ENCODE measurements around the gene PLA2G2D. TPM values are rescaled to one million over a fixed set of nuclear protein-coding genes. Genes with fewer than 3 reads are reported as not detected.

PLA2G2D gene
- total and polyA plus RNA-seq, 9 of the 15 experiments (the other 6 are each of a cell fraction or from before 2014, with no cell fraction given): not detected

DNA sequence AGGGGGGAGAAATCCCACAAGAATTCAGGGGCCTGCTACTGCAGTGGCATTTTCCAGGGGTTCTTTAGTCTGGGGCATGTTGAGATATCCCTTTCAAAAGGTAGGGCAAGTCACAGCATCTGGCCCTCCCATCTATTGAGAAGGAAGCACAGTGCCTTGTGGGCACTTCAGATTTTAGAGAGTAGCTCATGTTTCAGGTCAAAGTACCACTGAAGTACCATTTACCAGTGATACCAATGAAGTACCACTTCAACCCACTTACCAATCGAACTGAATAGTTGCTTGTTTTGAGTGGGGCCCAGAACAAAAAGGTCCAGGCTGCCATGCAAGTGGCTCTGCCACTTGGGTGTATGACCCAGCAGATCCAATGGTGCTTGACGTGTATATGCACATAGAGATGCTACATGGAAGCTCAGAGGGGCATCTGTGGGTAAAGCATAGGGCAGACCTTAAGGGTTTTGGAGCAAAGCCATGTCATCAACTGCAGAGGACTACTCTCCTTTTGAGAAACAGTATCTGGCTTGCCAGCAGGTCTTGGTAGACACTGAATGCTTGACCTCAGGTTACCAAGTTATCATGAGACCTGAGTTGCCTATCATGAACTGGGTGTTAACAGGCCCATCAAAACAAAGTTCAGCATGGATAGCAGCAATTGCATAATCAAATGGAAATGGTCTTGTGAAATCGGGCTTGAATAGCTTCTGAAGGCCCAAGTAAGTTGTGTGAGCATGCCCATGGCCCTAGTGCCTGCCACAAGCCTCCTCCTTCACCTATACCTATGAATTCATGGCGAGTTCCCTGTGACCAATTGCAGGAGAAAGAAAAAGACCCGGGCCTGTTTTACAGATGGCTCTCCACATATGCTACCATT is 23.5 kb downstream of the PLA2G2D start (continued):
- TF ChIP-seq, protein P1, sequence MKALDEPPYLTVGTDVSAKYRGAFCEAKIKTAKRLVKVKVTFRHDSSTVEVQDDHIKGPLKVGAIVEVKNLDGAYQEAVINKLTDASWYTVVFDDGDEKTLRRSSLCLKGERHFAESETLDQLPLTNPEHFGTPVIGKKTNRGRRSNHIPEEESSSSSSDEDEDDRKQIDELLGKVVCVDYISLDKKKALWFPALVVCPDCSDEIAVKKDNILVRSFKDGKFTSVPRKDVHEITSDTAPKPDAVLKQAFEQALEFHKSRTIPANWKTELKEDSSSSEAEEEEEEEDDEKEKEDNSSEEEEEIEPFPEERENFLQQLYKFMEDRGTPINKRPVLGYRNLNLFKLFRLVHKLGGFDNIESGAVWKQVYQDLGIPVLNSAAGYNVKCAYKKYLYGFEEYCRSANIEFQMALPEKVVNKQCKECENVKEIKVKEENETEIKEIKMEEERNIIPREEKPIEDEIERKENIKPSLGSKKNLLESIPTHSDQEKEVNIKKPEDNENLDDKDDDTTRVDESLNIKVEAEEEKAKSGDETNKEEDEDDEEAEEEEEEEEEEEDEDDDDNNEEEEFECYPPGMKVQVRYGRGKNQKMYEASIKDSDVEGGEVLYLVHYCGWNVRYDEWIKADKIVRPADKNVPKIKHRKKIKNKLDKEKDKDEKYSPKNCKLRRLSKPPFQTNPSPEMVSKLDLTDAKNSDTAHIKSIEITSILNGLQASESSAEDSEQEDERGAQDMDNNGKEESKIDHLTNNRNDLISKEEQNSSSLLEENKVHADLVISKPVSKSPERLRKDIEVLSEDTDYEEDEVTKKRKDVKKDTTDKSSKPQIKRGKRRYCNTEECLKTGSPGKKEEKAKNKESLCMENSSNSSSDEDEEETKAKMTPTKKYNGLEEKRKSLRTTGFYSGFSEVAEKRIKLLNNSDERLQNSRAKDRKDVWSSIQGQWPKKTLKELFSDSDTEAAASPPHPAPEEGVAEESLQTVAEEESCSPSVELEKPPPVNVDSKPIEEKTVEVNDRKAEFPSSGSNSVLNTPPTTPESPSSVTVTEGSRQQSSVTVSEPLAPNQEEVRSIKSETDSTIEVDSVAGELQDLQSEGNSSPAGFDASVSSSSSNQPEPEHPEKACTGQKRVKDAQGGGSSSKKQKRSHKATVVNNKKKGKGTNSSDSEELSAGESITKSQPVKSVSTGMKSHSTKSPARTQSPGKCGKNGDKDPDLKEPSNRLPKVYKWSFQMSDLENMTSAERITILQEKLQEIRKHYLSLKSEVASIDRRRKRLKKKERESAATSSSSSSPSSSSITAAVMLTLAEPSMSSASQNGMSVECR (CRISPR knock-in tag; IDR thresholded peaks at IDR 0.05): no peak
- no peak for TF ChIP-seq TCF3 (CRISPR knock-in tag; IDR thresholded peaks at IDR 0.05)

DNA sequence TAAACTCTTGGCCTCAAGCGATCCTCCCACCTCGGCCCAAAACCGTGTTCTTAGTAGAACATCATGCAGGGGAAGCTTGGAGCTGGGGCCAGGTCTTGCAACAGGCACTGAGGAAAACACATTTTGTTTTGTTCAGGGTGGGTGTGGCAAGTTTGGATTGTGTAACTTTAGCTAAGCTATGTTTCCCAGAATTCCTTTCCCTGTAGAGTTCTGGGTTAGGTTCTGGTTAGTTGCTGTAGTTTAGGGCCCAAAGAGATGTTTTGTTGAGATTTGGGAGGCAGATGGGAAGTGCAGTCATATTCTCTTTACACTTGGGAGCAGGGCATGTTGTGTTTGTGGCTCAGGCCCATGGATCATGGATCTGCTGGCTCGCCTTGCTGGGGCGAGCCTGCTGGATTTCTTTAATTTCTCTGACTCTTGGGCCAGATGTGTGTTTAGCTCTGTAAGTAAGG is 25.4 kb downstream of the PLA2G2D start:
- no peaks in the 10 kb centered on the region for H3K4me1 ChIP-seq (replicated peaks in 1 of 2; ENCODE audit: control insufficient read depth in 2 of 2, insufficient read depth in 2 of 2, low read length in 2 of 2)
- no peak overlapping the region for H3K4me2 ChIP-seq (ENCODE audit: insufficient read depth, low read length)
- peaks cover 8 to 32% of the 10 kb centered on the region in 2 experiments for H3K27me3 ChIP-seq (ENCODE audit: control insufficient read depth in 2 of 2, insufficient read depth in 2 of 2, low read length in 2 of 2)
- no peaks in the 10 kb centered on the region for H3K9me1 ChIP-seq (ENCODE audit: control insufficient read depth, insufficient read depth, low read length)
- H3K9me3 ChIP-seq (replicated peaks; ENCODE audit: control insufficient read depth, insufficient read depth, low read depth, low read length): no peaks in the 10 kb centered on the region
- FAIRE-seq: no peak
- H3K36me3 ChIP-seq (ENCODE audit: control insufficient read depth, insufficient read depth, low read length): no peaks in the 10 kb centered on the region
- in situ Hi-C loops (cut with MboI) (no loop called here), intact Hi-C loops (cut with micrococcal nuclease) (no loop called here)
- no peak for TF ChIP-seq DACH1 (IDR thresholded peaks at IDR 0.05; ENCODE audit: partially characterized antibody)
- TF ChIP-seq PTBP1 (IDR thresholded peaks at IDR 0.05; ENCODE audit: low read depth, low read length): no peak
- TF ChIP-seq SIRT6 (IDR thresholded peaks at IDR 0.05; ENCODE audit: low read depth, low read length): no peak
- peak; percentile 73 for TF ChIP-seq CEBPB (tag; IDR thresholded peaks at IDR 0.05)
- TF ChIP-seq HDAC6 (IDR thresholded peaks at IDR 0.05; ENCODE audit: low read depth, low read length): no peak
- TF ChIP-seq, protein P2, sequence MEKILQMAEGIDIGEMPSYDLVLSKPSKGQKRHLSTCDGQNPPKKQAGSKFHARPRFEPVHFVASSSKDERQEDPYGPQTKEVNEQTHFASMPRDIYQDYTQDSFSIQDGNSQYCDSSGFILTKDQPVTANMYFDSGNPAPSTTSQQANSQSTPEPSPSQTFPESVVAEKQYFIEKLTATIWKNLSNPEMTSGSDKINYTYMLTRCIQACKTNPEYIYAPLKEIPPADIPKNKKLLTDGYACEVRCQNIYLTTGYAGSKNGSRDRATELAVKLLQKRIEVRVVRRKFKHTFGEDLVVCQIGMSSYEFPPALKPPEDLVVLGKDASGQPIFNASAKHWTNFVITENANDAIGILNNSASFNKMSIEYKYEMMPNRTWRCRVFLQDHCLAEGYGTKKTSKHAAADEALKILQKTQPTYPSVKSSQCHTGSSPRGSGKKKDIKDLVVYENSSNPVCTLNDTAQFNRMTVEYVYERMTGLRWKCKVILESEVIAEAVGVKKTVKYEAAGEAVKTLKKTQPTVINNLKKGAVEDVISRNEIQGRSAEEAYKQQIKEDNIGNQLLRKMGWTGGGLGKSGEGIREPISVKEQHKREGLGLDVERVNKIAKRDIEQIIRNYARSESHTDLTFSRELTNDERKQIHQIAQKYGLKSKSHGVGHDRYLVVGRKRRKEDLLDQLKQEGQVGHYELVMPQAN (IDR thresholded peaks at IDR 0.05; ENCODE audit: borderline replicate concordance): no peak
- ChIA-PET POLR2A (interaction anchor here (0.6 kb wide), 1 partner anchor 938 kb away, joined by 3 read pairs; no protein-coding TSS in a partner anchor), CTCF (ENCODE audit: low intra/inter-chr PET ratio) (no interaction called here)
- BruUV-seq (replicated peaks): no TSS peak
- DNase-seq (ENCODE audit: extremely low read depth in 1 of 4, low spot score in 3 of 4): no peak
- no peak overlapping the region for H3K4me3 ChIP-seq
- no peak for ATAC-seq
- WGBS (ENCODE audit: insufficient coverage, low coverage, missing lambda C conversion rate): 1% methylated on average over 5 of the region's 5 CpGs
- H4K20me1 ChIP-seq (replicated peaks; ENCODE audit: control insufficient read depth, insufficient read depth, low read length): no peaks in the 10 kb centered on the region
- no peaks in the 10 kb centered on the region for H3K79me2 ChIP-seq (ENCODE audit: control insufficient read depth, insufficient read depth, low read length)
- no peak overlapping the region for H3K9ac ChIP-seq (ENCODE audit: insufficient read depth in 1 of 2, low read depth in 2 of 2, low read length in 2 of 2)
- H3K27ac ChIP-seq (ENCODE audit: extremely low read depth, low read depth, low read length): no peak overlapping the region
- H2AFZ ChIP-seq (ENCODE audit: low read depth, low read length): no peak overlapping the region
